Astrocyte (in vitro differentiated cells and primary cell): ENCODE data around the gene OR6S1. TPM values are rescaled to one million over a fixed set of nuclear protein-coding genes. Genes with fewer than 3 reads are reported as not detected.

Experiments
- DNase-seq: peaks from one replicate; pipeline ENCODE4 v3.0.0-alpha.2; 2010; ENCODE audit warnings: low read depth
- FAIRE-seq: peaks from 2 replicates; lab custom pipeline; 2011; peaks lifted over from hg19 to GRCh38; lab: Jason Lieb, UNC
- H2AFZ ChIP-seq: 2 replicates; pipeline ENCODE4 v1.6.0; 2012; ENCODE audit warnings: low read depth, low read length, inconsistent platforms
- H3K27ac ChIP-seq: 2 replicates; pipeline ENCODE4 v1.5.1; 2011; ENCODE audit warnings: low read depth, low read length, inconsistent platforms
- H3K27me3 ChIP-seq: 2 replicates; pipeline ENCODE4 v1.6.0; 2011; ENCODE audit warnings: low read length, inconsistent platforms; ENCODE audit not compliant: insufficient read depth
- H3K36me3 ChIP-seq: 2 replicates; pipeline ENCODE4 v1.5.1; 2011; ENCODE audit warnings: low read length, inconsistent platforms; ENCODE audit not compliant: insufficient read depth
- H3K4me1 ChIP-seq: 2 replicates; pipeline ENCODE4 v1.5.1; 2011; ENCODE audit warnings: low read length, inconsistent platforms; ENCODE audit not compliant: insufficient read depth
- H3K4me2 ChIP-seq: 2 replicates; pipeline ENCODE4 v1.6.0; 2012; ENCODE audit warnings: low read length, inconsistent platforms
- H3K4me3 ChIP-seq: 2 replicates; pipeline ENCODE4 v1.5.1; 2011; ENCODE audit warnings: low read depth, mild to moderate bottlenecking, low read length, inconsistent platforms; ENCODE audit not compliant: insufficient read depth
- H3K79me2 ChIP-seq: 2 replicates; pipeline ENCODE4 v1.6.0; 2012; ENCODE audit warnings: mild to moderate bottlenecking, low read length, inconsistent platforms; ENCODE audit not compliant: insufficient read depth
- H3K9ac ChIP-seq: 2 replicates; pipeline ENCODE4 v1.6.0; 2012; ENCODE audit warnings: mild to moderate bottlenecking, low read length, inconsistent platforms
- H3K9me3 ChIP-seq: 2 replicates; pipeline ENCODE4 v1.5.1; 2012; ENCODE audit warnings: low read depth, mild to moderate bottlenecking, low read length, inconsistent platforms; ENCODE audit not compliant: insufficient read depth
- H4K20me1 ChIP-seq: 2 replicates; pipeline ENCODE4 v1.6.0; 2012; ENCODE audit warnings: low read length, inconsistent platforms; ENCODE audit not compliant: insufficient read depth
- H3K27ac Mint-ChIP-seq: one replicate; pipeline ENCODE4 v1.8.0; 2021; ENCODE audit warnings: mild to moderate bottlenecking, mixed read lengths; ENCODE audit not compliant: unreplicated experiment
- H3K27me3 Mint-ChIP-seq: one replicate; pipeline ENCODE4 v1.8.0; 2021; ENCODE audit warnings: low read depth, mixed read lengths; ENCODE audit not compliant: unreplicated experiment
- H3K36me3 Mint-ChIP-seq: one replicate; pipeline ENCODE4 v1.8.0; 2021; ENCODE audit warnings: low read depth, mixed read lengths; ENCODE audit not compliant: unreplicated experiment
- H3K4me1 Mint-ChIP-seq: one replicate; pipeline ENCODE4 v1.8.0; 2021; ENCODE audit warnings: low read depth, mixed read lengths; ENCODE audit not compliant: unreplicated experiment
- H3K4me3 Mint-ChIP-seq: one replicate; pipeline ENCODE4 v1.8.0; 2021; ENCODE audit warnings: mild to moderate bottlenecking, moderate library complexity, mixed read lengths; ENCODE audit not compliant: unreplicated experiment
- H3K9me3 Mint-ChIP-seq: one replicate; pipeline ENCODE4 v1.8.0; 2021; ENCODE audit warnings: mild to moderate bottlenecking, mixed read lengths; ENCODE audit not compliant: unreplicated experiment
- CTCF ChIP-seq: IDR thresholded peaks from 2 replicates; pipeline ENCODE4 v1.5.1; 2011; ENCODE audit warnings: low read depth, mild to moderate bottlenecking, inconsistent platforms, low read length, moderate library complexity; ENCODE audit not compliant: insufficient read depth
- EZH2 ChIP-seq: IDR thresholded peaks from 2 replicates; pipeline ENCODE4 v1.6.1; 2012; ENCODE audit warnings: mild to moderate bottlenecking, low read length, inconsistent platforms; ENCODE audit not compliant: insufficient read depth
- total RNA-seq: library from RNA; stranded (reverse); gene quantifications from 2 replicates; pipeline ENCODE4 v1.2.1, GENCODE V29; 2021

Gene OR6S1
- total RNA-seq, 1 donor from 2014 or later: not detected

- H3K4me1 ChIP-seq: no peaks in the 10 kb centered on the region
- H3K9me3 ChIP-seq: no peaks in the 10 kb centered on the region
- H2AFZ ChIP-seq: no peak within 1 kb of the TSS
- H3K4me3 ChIP-seq: no peak within 1 kb of the TSS
- DNase-seq: no peak
- H3K27me3 ChIP-seq: no peaks in the 10 kb centered on the region
- Mint-ChIP-seq H3K4me1 (no peaks in the 10 kb centered on the region), H3K36me3 (no peaks in the 10 kb centered on the region), H3K27me3 (peaks cover 16% of the 10 kb centered on the region), H3K27ac (no peak within 1 kb of the TSS), H3K9me3 (no peaks in the 10 kb centered on the region), H3K4me3 (no peak within 1 kb of the TSS)
- H3K4me2 ChIP-seq: no peak within 1 kb of the TSS
- TF ChIP-seq EZH2: no peak
- TF ChIP-seq CTCF: no peak
- no peaks in the 10 kb centered on the region for H3K79me2 ChIP-seq
- no peak for FAIRE-seq
- H3K27ac ChIP-seq: no peak within 1 kb of the TSS
- H3K9ac ChIP-seq: no peak within 1 kb of the TSS
- no peaks in the 10 kb centered on the region for H4K20me1 ChIP-seq
- no peaks in the 10 kb centered on the region for H3K36me3 ChIP-seq
These were observed 50.3 kb downstream of the OR6S1 start, which contains the start of gene RNASE12 for GRCh38 chr14:20591235-20591634. Gene RNASE12 (minus strand): TSS chr14:20591376. CDS start chr14:20590723, 653 bp downstream.

Other genes with a start within 250 kb of the OR6S1 start
- gene TEP1, start 228.2 kb downstream of the OR6S1 start, total RNA-seq: 21.0 and 28.4 TPM in 2 replicates
- gene KLHL33, start 205.5 kb downstream of the OR6S1 start, total RNA-seq: 0.07 TPM in 1 of 2 replicates, not detected in the other
- gene OSGEP, start 186.9 kb downstream of the OR6S1 start, total RNA-seq: 18.3 and 23.0 TPM in 2 replicates
- gene APEX1, start 186.5 kb downstream of the OR6S1 start, total RNA-seq: 142 and 148 TPM in 2 replicates
- 19.5 and 19.8 TPM in 2 replicates for gene PIP4P1, start 180.3 kb downstream of the OR6S1 start, total RNA-seq
- gene PNP, start 172.3 kb downstream of the OR6S1 start, total RNA-seq: 45.5 and 56.8 TPM in 2 replicates
- gene RNASE10, start 136.2 kb downstream of the OR6S1 start, total RNA-seq: 0.34 and 0.43 TPM in 2 replicates
- gene RNASE9, start 80.6 kb downstream of the OR6S1 start, total RNA-seq: not detected in 2 replicates
- not detected in 2 replicates for gene RNASE11, start 53.7 kb downstream of the OR6S1 start, total RNA-seq
- not detected in 2 replicates for gene RNASE12, start 50.3 kb downstream of the OR6S1 start, total RNA-seq
- 6.3 and 9.3 TPM in 2 replicates for gene RNASE4, start 42.9 kb upstream of the OR6S1 start, total RNA-seq
- gene ANG, start 47.1 kb upstream of the OR6S1 start, total RNA-seq: 4.0 and 5.2 TPM in 2 replicates
- gene EDDM3A, start 104.2 kb upstream of the OR6S1 start, total RNA-seq: not detected in 2 replicates
- not detected in 2 replicates for gene EDDM3B, start 126.7 kb upstream of the OR6S1 start, total RNA-seq
- gene RNASE6, start 139.6 kb upstream of the OR6S1 start, total RNA-seq: 0.29 TPM in 1 of 2 replicates, not detected in the other
- 4.7 and 5.3 TPM in 2 replicates for gene RNASE1, start 161.2 kb upstream of the OR6S1 start, total RNA-seq
- not detected in 2 replicates for gene RNASE3, start 249.7 kb upstream of the OR6S1 start, total RNA-seq